ENCODE results near the gene RRP15. TPM values are rescaled to one million over a fixed set of nuclear protein-coding genes. Genes with fewer than 3 reads are reported as not detected.

Gene RRP15
- 11.3 TPM for polyA plus RNA-seq (2012; ENCODE audit: missing spikeins)

- TF ChIP-seq TAF1 (IDR thresholded peaks at IDR 0.05; ENCODE audit: borderline replicate concordance, low read depth, low read length) = peak; percentile 97
- TF ChIP-seq POLR2AphosphoS5 (IDR thresholded peaks at IDR 0.05; ENCODE audit: low read depth, low read length) = peak; percentile 90
- peak; percentile 81 for TF ChIP-seq POLR2A (IDR thresholded peaks at IDR 0.05; ENCODE audit: low read depth, low read length)
- FAIRE-seq (peak; percentile 84), DNase-seq (ENCODE audit: insufficient read length) (peak; percentile 55)
Observed at GRCh38 chr1:218284917-218285635, at the start of gene RRP15. Gene RRP15, plus strand, starts transcription at chr1:218285293. Its CDS starts 24 bp downstream, at chr1:218285317.

- DNase-seq (ENCODE audit: insufficient read length) (no peak), FAIRE-seq (no peak)
- TF ChIP-seq POLR2AphosphoS5 (IDR thresholded peaks at IDR 0.05; ENCODE audit: low read depth, low read length) (no peak), POLR2A (IDR thresholded peaks at IDR 0.05; ENCODE audit: low read depth, low read length) (no peak), TAF1 (IDR thresholded peaks at IDR 0.05; ENCODE audit: borderline replicate concordance, low read depth, low read length) (no peak)
Observed at GRCh38 chr1:218242171-218242570, 42.9 kb upstream of the RRP15 start.

- DNase-seq (ENCODE audit: insufficient read length) (no peak), FAIRE-seq (no peak)
- TF ChIP-seq TAF1 (IDR thresholded peaks at IDR 0.05; ENCODE audit: borderline replicate concordance, low read depth, low read length) (no peak), POLR2AphosphoS5 (IDR thresholded peaks at IDR 0.05; ENCODE audit: low read depth, low read length) (no peak), POLR2A (IDR thresholded peaks at IDR 0.05; ENCODE audit: low read depth, low read length) (no peak)
Observed at GRCh38 chr1:218247339-218247738, 37.8 kb upstream of the RRP15 start.

GRCh38 chr1:218249338-218250140, 35.6 kb upstream of the RRP15 start:
- no peak for DNase-seq (ENCODE audit: insufficient read length)
- TF ChIP-seq TAF1 (IDR thresholded peaks at IDR 0.05; ENCODE audit: borderline replicate concordance, low read depth, low read length) (no peak), POLR2A (IDR thresholded peaks at IDR 0.05; ENCODE audit: low read depth, low read length) (no peak), POLR2AphosphoS5 (IDR thresholded peaks at IDR 0.05; ENCODE audit: low read depth, low read length) (no peak)
- FAIRE-seq = no peak

GRCh38 chr1:218250492-218250891, 34.6 kb upstream of the RRP15 start:
- no peak for TF ChIP-seq POLR2A (IDR thresholded peaks at IDR 0.05; ENCODE audit: low read depth, low read length)
- no peak for TF ChIP-seq TAF1 (IDR thresholded peaks at IDR 0.05; ENCODE audit: borderline replicate concordance, low read depth, low read length)
- TF ChIP-seq POLR2AphosphoS5 (IDR thresholded peaks at IDR 0.05; ENCODE audit: low read depth, low read length) = no peak
- FAIRE-seq = no peak

GRCh38 chr1:218254296-218254946, 30.7 kb upstream of the RRP15 start:
- no peak for TF ChIP-seq POLR2A (IDR thresholded peaks at IDR 0.05; ENCODE audit: low read depth, low read length)
- no peak for TF ChIP-seq TAF1 (IDR thresholded peaks at IDR 0.05; ENCODE audit: borderline replicate concordance, low read depth, low read length)
- no peak for TF ChIP-seq POLR2AphosphoS5 (IDR thresholded peaks at IDR 0.05; ENCODE audit: low read depth, low read length)
- DNase-seq (ENCODE audit: insufficient read length) (no peak), FAIRE-seq (no peak)

More at GRCh38 chr1:218250492-218250891, 34.6 kb upstream of the RRP15 start:
- DNase-seq (ENCODE audit: insufficient read length) = no peak

- FAIRE-seq (no peak), DNase-seq (ENCODE audit: insufficient read length) (no peak)
- TF ChIP-seq TAF1 (IDR thresholded peaks at IDR 0.05; ENCODE audit: borderline replicate concordance, low read depth, low read length) = no peak
- TF ChIP-seq POLR2A (IDR thresholded peaks at IDR 0.05; ENCODE audit: low read depth, low read length) = no peak
- TF ChIP-seq POLR2AphosphoS5 (IDR thresholded peaks at IDR 0.05; ENCODE audit: low read depth, low read length) = no peak
Observed at GRCh38 chr1:218255090-218255489, 30.0 kb upstream of the RRP15 start.

GRCh38 chr1:218257371-218257770, 27.7 kb upstream of the RRP15 start:
- TF ChIP-seq POLR2A (IDR thresholded peaks at IDR 0.05; ENCODE audit: low read depth, low read length) (no peak), TAF1 (IDR thresholded peaks at IDR 0.05; ENCODE audit: borderline replicate concordance, low read depth, low read length) (no peak), POLR2AphosphoS5 (IDR thresholded peaks at IDR 0.05; ENCODE audit: low read depth, low read length) (no peak)
- DNase-seq (ENCODE audit: insufficient read length) (no peak), FAIRE-seq (no peak)

GRCh38 chr1:218257971-218258370, 27.1 kb upstream of the RRP15 start:
- FAIRE-seq (no peak), DNase-seq (ENCODE audit: insufficient read length) (no peak)

GRCh38 chr1:218259339-218259738, 25.8 kb upstream of the RRP15 start:
- DNase-seq (ENCODE audit: insufficient read length) (no peak), FAIRE-seq (no peak)
- no peak for TF ChIP-seq TAF1 (IDR thresholded peaks at IDR 0.05; ENCODE audit: borderline replicate concordance, low read depth, low read length)

More at GRCh38 chr1:218257971-218258370, 27.1 kb upstream of the RRP15 start:
- no peak for TF ChIP-seq POLR2AphosphoS5 (IDR thresholded peaks at IDR 0.05; ENCODE audit: low read depth, low read length)
- TF ChIP-seq POLR2A (IDR thresholded peaks at IDR 0.05; ENCODE audit: low read depth, low read length) = no peak
- TF ChIP-seq TAF1 (IDR thresholded peaks at IDR 0.05; ENCODE audit: borderline replicate concordance, low read depth, low read length) = no peak

GRCh38 chr1:218259800-218260199, 25.3 kb upstream of the RRP15 start:
- no peak for DNase-seq (ENCODE audit: insufficient read length)
- TF ChIP-seq TAF1 (IDR thresholded peaks at IDR 0.05; ENCODE audit: borderline replicate concordance, low read depth, low read length) = no peak
- TF ChIP-seq POLR2A (IDR thresholded peaks at IDR 0.05; ENCODE audit: low read depth, low read length) = no peak
- TF ChIP-seq POLR2AphosphoS5 (IDR thresholded peaks at IDR 0.05; ENCODE audit: low read depth, low read length) = no peak
- peak; percentile 57 for FAIRE-seq
